HL-60 (cell line): ENCODE results near the gene PSG7.

Experiments used
- CTCF ChIP-seq: IDR thresholded peaks from one replicate; pipeline ENCODE4 v1.5.1; 2011; ENCODE audit warnings: low read length, control low read depth, inconsistent platforms; ENCODE audit not compliant: insufficient read depth
- GABPA ChIP-seq: IDR thresholded peaks from 2 replicates; pipeline ENCODE4 v1.6.1; 2012; ENCODE audit warnings: low read depth
- REST ChIP-seq: IDR thresholded peaks from 2 replicates; pipeline ENCODE4 v1.6.1; 2012; ENCODE audit warnings: low read depth; ENCODE audit not compliant: insufficient replicate concordance
- SPI1 ChIP-seq: IDR thresholded peaks from 2 replicates; pipeline ENCODE4 v1.6.1; 2012; ENCODE audit warnings: low read depth, mild to moderate bottlenecking, borderline replicate concordance

- TF ChIP-seq CTCF = no peak
- no peak for TF ChIP-seq GABPA
- TF ChIP-seq SPI1 = no peak
- no peak for TF ChIP-seq REST
These were observed 17.3 kb downstream of the PSG7 start for GRCh38 chr19:42919757-42920079.
